Uterus (tissue), 4 donors: ENCODE data around the gene GON4L. TPM values are rescaled to one million over a fixed set of nuclear protein-coding genes. Genes with fewer than 3 reads are reported as not detected.

Experiments
- DNase-seq, 2 donors: peaks; one replicate each; pipeline ENCODE4 v3.0.0-alpha.2; 2019 to 2020
- H3K27ac ChIP-seq, 2 donors: fragments of 200-600 bp; sonication (generic); 1 replicate in 1 of 2; 2 replicates in 1 of 2; pipeline ENCODE4 v1.5.1; 2016 to 2018
- H3K27me3 ChIP-seq, 2 donors: fragments of 200-600 bp; sonication (generic); one replicate each; pipeline ENCODE4 v1.5.1; 2018 to 2019; ENCODE audit warnings: control low read depth in 1 of 2
- H3K36me3 ChIP-seq, 2 donors: fragments of 200-600 bp; sonication (generic); one replicate each; pipeline ENCODE4 v1.5.1; 2019; ENCODE audit warnings: control low read depth in 1 of 2
- H3K4me1 ChIP-seq, 2 donors: fragments of 200-600 bp; sonication (generic); one replicate each; pipeline ENCODE4 v1.5.1; 2018 to 2019; ENCODE audit warnings: control low read depth in 1 of 2
- H3K4me3 ChIP-seq, 2 donors: fragments of 200-600 bp; sonication (generic); 1 replicate in 1 of 2; 2 replicates in 1 of 2; pipeline ENCODE4 v1.5.1; 2018 to 2019; ENCODE audit warnings: mild to moderate bottlenecking in 1 of 2
- H3K9me3 ChIP-seq, 2 donors: fragments of 200-600 bp; sonication (generic); one replicate each; pipeline ENCODE4 v1.5.1; 2019; ENCODE audit warnings: control low read depth in 1 of 2
- POLR2A ChIP-seq, 2 donors: fragments of 450-650 bp; IDR thresholded peaks; one replicate each; pipeline ENCODE4 v1.6.1; 2016; ENCODE audit warnings: antibody characterized with exemption in 2 of 2, mild to moderate bottlenecking in 1 of 2, moderate library complexity in 1 of 2
- intact Hi-C: fragments of 100-400 bp; cut with DNase I; formaldehyde crosslinking; loops from one replicate; pipeline ENCODE4 v1.15.1; 2023; ENCODE audit warnings: low total_unique reads
- total RNA-seq, 4 donors: library from RNA; depleted of rRNA in 3 of 4; stranded (reverse); fragments of >200 nt in 3 of 4; gene quantifications; one replicate each; pipeline versions ENCODE4 v1.1.0 to v1.2.4, GENCODE V29; 2014 to 2023
- TF ChIP-seq, protein P1 (sequence below), 4 experiments: fragments of 200-600 bp in 2 of 4; fragments of 450-650 bp in 2 of 4; sonication (generic) in 2 of 4; IDR thresholded peaks; one replicate each; pipeline ENCODE4 v1.5.1; 2016 to 2019; ENCODE audit warnings: antibody characterized with exemption in 4 of 4, mild to moderate bottlenecking in 2 of 4, moderate library complexity in 1 of 4
- donor health status: DM: yes; HTN: yes; CAD: no.

The GON4L gene
- total RNA-seq, 4 donors from 2014 or later = 49.7 to 93.8 (median 51.9) TPM

DNA sequence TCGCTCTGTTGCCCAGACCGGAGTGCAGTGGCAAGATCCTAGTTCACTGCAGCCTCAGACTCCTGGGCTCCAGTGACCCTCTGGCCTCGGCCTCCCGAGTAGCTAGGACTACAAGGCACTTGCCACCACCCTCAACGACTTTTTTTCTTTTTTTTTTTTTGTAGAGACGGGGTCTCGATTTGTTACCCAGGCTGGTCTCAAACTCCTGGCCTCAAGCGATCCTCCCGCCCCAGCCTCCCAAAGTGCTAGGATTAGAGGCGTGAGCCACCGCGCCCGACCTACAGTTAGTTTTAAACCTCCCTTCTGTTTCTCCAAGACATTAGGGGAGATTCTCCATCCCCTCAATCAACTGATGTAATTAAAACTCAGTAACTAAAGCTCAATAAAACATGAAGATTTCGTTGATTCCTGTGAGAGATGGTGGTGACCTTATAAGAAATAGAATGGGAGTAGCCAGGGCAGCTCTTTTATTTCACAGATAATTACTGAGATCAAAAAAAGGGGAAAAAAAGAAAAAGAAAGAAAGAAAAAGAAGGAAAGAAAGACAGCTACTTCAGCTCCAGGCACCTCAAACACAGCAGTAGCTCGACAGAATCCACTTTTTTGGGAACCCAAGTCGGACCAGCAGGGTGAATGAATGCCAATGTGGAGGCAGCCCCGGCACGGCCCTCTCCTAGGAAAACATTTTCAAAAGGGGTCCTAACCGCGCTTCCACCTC lies 598 bp downstream of the GON4L start:
- Histone ChIP-seq H3K4me1 (peaks cover 0 to 6% of the 10 kb centered on the region in 2 donors), H3K27me3 (no peaks in the 10 kb centered on the region), H3K36me3 (no peaks in the 10 kb centered on the region), H3K4me3 (peak overlapping the region; percentile 51 to 57), H3K9me3 (no peaks in the 10 kb centered on the region), H3K27ac (peak overlapping the region; percentile 75 to 83)
- TF ChIP-seq, protein P1, sequence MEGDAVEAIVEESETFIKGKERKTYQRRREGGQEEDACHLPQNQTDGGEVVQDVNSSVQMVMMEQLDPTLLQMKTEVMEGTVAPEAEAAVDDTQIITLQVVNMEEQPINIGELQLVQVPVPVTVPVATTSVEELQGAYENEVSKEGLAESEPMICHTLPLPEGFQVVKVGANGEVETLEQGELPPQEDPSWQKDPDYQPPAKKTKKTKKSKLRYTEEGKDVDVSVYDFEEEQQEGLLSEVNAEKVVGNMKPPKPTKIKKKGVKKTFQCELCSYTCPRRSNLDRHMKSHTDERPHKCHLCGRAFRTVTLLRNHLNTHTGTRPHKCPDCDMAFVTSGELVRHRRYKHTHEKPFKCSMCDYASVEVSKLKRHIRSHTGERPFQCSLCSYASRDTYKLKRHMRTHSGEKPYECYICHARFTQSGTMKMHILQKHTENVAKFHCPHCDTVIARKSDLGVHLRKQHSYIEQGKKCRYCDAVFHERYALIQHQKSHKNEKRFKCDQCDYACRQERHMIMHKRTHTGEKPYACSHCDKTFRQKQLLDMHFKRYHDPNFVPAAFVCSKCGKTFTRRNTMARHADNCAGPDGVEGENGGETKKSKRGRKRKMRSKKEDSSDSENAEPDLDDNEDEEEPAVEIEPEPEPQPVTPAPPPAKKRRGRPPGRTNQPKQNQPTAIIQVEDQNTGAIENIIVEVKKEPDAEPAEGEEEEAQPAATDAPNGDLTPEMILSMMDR (IDR thresholded peaks at IDR 0.05) = no peak
- no peak for TF ChIP-seq POLR2A (IDR thresholded peaks at IDR 0.05)
- intact Hi-C loops = no loop called here
- DNase-seq = no peak

DNA sequence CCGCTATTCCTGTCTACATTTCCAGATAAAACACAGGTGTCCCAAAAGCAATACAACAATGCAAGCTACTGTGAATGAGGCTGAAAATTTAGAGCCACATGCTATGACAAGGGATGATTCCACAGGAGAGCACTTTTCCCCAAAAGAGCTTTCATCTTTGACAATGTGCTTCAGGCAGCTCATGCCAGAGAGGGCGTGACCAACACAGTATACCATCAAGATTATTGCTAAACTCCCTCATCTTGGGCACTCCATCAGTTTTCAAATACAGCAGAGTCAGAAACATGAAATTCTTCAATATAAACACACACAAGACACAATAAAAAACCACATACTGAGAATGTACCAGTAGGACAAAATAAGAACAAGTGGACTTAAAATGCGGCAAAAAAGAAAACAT lies 6.7 kb downstream of the GON4L start:
- DNase-seq = no peak
- Histone ChIP-seq H3K27ac (no peak overlapping the region), H3K36me3 (no peaks in the 10 kb centered on the region), H3K4me1 (no peaks in the 10 kb centered on the region), H3K4me3 (no peak overlapping the region), H3K27me3 (no peaks in the 10 kb centered on the region), H3K9me3 (no peaks in the 10 kb centered on the region)
- intact Hi-C loops = no loop called here
- no peak for TF ChIP-seq POLR2A (IDR thresholded peaks at IDR 0.05)
- TF ChIP-seq, protein P1 (IDR thresholded peaks at IDR 0.05) = no peak

DNA sequence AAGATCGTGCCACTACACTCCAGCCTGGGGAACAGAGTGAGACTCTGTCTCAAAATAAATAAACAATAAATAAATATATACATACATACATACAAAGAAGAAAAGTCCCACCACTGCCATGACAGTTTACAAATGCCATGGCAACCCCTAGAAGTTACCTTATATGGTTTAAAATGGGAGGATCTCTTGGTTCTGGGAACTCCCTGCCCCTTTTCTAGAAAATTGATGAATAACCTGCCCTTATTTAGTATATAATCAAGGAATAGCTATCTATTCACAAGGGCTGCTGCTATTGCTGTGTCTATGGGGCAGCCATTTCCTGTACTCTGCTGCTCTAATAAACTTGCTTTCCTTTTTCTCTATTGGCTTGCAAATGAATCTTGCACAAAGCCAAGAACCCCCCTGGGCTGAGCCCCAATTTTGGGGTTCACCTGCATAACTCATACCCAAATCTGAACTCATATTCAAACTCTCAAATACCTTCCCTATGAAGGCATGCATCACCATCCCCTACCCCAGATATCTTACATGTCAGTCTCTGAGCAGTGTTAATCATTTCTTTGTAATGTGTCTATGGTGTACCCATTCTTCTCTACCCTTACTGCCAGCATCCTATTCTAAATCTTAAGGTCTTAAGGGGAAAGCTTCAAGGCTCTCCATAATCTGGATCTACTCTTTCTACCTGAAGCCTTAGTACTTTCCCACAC lies 9.0 kb downstream of the GON4L start:
- H3K36me3 ChIP-seq = no peaks in the 10 kb centered on the region
- DNase-seq = no peak
- intact Hi-C loops = no loop called here
- TF ChIP-seq, protein P1 (IDR thresholded peaks at IDR 0.05) = no peak
- no peak for TF ChIP-seq POLR2A (IDR thresholded peaks at IDR 0.05)
- no peaks in the 10 kb centered on the region for H3K27me3 ChIP-seq
- H3K4me1 ChIP-seq = no peaks in the 10 kb centered on the region
- no peaks in the 10 kb centered on the region for H3K9me3 ChIP-seq
- no peak overlapping the region for H3K4me3 ChIP-seq
- no peak overlapping the region for H3K27ac ChIP-seq

DNA sequence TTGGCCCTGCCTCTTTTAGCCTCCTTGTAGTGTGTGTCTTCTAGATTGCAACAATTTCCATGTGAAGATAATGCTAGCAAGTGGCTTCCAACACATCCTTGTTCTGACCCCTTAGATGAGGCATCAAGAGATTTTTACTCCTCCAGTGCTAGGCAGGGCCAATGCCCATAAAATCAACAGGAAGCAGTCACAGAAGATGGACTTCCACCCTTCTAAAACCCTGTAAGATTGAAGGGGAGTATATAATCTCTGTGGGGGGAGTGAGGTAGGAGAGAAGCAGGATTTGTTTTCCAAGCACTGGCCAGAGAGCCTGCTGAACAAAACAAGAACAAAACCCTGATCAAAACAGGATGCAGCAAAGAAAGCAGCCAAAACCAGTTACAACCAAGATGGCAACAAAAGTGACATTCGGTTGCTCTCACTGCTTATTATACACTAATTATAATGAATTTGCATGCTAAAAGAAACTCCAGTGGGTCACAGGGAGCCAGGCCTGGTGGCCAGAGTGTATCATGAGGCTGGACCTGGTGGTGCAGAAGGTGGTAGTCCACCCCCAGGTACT lies 12.1 kb downstream of the GON4L start:
- Histone ChIP-seq H3K27ac (no peak overlapping the region), H3K4me3 (no peak overlapping the region), H3K27me3 (no peaks in the 10 kb centered on the region), H3K9me3 (no peaks in the 10 kb centered on the region), H3K36me3 (no peaks in the 10 kb centered on the region), H3K4me1 (no peaks in the 10 kb centered on the region)
- no peak for TF ChIP-seq POLR2A (IDR thresholded peaks at IDR 0.05)
- TF ChIP-seq, protein P1 (IDR thresholded peaks at IDR 0.05) = no peak
- DNase-seq = no peak
- intact Hi-C loops = no loop called here

DNA sequence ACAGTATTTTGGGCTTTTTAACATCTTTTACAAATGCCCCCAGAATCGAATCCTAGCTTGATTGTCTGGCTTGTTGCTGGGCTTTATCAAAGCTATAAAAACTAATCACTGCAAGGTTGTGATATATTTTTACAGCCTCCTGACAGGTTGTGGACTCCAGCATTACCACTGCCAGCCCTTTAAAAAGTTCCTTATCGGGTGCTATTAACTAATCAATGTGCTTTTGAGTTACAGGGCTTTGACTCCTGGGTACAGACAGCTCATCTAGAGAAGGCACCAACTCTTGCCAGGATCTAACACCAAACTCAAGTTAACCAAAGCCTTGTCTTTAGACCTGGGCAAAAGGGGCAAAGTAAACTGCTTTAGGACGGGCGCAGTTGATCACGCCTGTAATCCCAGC lies 16.6 kb downstream of the GON4L start:
- intact Hi-C loops = no loop called here
- Histone ChIP-seq H3K36me3 (no peaks in the 10 kb centered on the region), H3K27me3 (no peaks in the 10 kb centered on the region), H3K9me3 (no peaks in the 10 kb centered on the region), H3K4me1 (no peaks in the 10 kb centered on the region), H3K27ac (no peak overlapping the region), H3K4me3 (no peak overlapping the region)
- no peak for TF ChIP-seq POLR2A (IDR thresholded peaks at IDR 0.05)
- TF ChIP-seq, protein P1 (IDR thresholded peaks at IDR 0.05) = no peak
- no peak for DNase-seq
